ENCODE results near the gene PAQR4. TPM values are rescaled to one million over a fixed set of nuclear protein-coding genes. Genes with fewer than 3 reads are reported as not detected.
A peak's percentile ranks its signal among the peaks of the same experiment; 100 is the strongest.

The PAQR4 gene
- total and polyA plus RNA-seq, 2 of the 13 experiments (the other 11 are each of a cell fraction or from before 2014, with no cell fraction given) = 15.9 to 24.8 TPM

GRCh38 chr16:3017794-3018506 is 48.8 kb downstream of the PAQR4 start, which contains the start of gene CLDN6 (continued):
- TF ChIP-seq HNRNPLL (IDR thresholded peaks at IDR 0.05; ENCODE audit: low read depth, low read length, poor library complexity, severe bottlenecking) (peak; percentile 23), ZBTB49 (CRISPR knock-in tag; IDR thresholded peaks at IDR 0.05; ENCODE audit: borderline replicate concordance) (no peak), KLF15 (CRISPR knock-in tag; IDR thresholded peaks at IDR 0.05; ENCODE audit: borderline replicate concordance) (no peak), SIX1 (CRISPR knock-in tag; IDR thresholded peaks at IDR 0.05; ENCODE audit: borderline replicate concordance) (no peak), MAX (IDR thresholded peaks at IDR 0.05) (no peak), ZNF614 (CRISPR knock-in tag; IDR thresholded peaks at IDR 0.05; ENCODE audit: borderline replicate concordance) (0 out of 2 replicates have a peak, but pooled peaks have one; percentile 15), ZNF773 (CRISPR knock-in tag; IDR thresholded peaks at IDR 0.05; ENCODE audit: borderline replicate concordance) (no peak), ZNF747 (CRISPR knock-in tag; IDR thresholded peaks at IDR 0.05; ENCODE audit: borderline replicate concordance) (no peak), ZNF674 (CRISPR knock-in tag; IDR thresholded peaks at IDR 0.05; ENCODE audit: low read depth) (no peak), ZNF800 (CRISPR knock-in tag; IDR thresholded peaks at IDR 0.05) (no peak), ZFP36L2 (CRISPR knock-in tag; IDR thresholded peaks at IDR 0.05) (no peak), NFE2L2 (IDR thresholded peaks at IDR 0.05; ENCODE audit: low read length) (no peak), REXO4 (CRISPR knock-in tag; IDR thresholded peaks at IDR 0.05; ENCODE audit: borderline replicate concordance) (no peak), ELK4 (CRISPR knock-in tag; IDR thresholded peaks at IDR 0.05; ENCODE audit: borderline replicate concordance) (no peak), ZNF382 (CRISPR knock-in tag; IDR thresholded peaks at IDR 0.05; ENCODE audit: borderline replicate concordance) (no peak), WIZ (CRISPR knock-in tag; IDR thresholded peaks at IDR 0.05) (no peak), TCF7 (IDR thresholded peaks at IDR 0.05; ENCODE audit: low read depth) (no peak), ZNF597 (CRISPR knock-in tag; IDR thresholded peaks at IDR 0.05) (no peak), CTCF (CRISPR knock-in tag; IDR thresholded peaks at IDR 0.05) (peak; percentile 73), RFX1 (IDR thresholded peaks at IDR 0.05) (no peak), ZNF703 (CRISPR knock-in tag; IDR thresholded peaks at IDR 0.05; ENCODE audit: borderline replicate concordance) (no peak)
